RWPE1 (cell line): ENCODE measurements around the gene SMIM29.

ENCODE experiments used
- CTCF ChIA-PET: fragments of 350-600 bp; sonication (Branson Sonifier 250); formaldehyde crosslinking; extraction: SDS; loops from one replicate; lab custom pipeline; 2021; lab: Yijun Ruan, JAX
- POLR2A ChIA-PET: fragments of 400-600 bp; formaldehyde crosslinking; extraction: SDS; loops from one replicate; lab custom pipeline; 2020; ENCODE audit warnings: antibody characterized with exemption; ENCODE audit not compliant: low non-redundant PET; lab: Yijun Ruan, JAX
- DNase-seq: peaks from one replicate; pipeline ENCODE4 v3.0.0; 2012; ENCODE audit warnings: low spot score
- H3K27ac ChIP-seq: fragments of 450-650 bp; 2 replicates; pipeline ENCODE4 v1.5.1; 2017
- TF ChIP-seq, protein P1 (sequence below): fragments of 450-650 bp; conservative IDR thresholded peaks from 2 replicates; pipeline ENCODE4 v1.5.1; 2017; ENCODE audit warnings: low read depth, mild to moderate bottlenecking

Gene SMIM29

DNA sequence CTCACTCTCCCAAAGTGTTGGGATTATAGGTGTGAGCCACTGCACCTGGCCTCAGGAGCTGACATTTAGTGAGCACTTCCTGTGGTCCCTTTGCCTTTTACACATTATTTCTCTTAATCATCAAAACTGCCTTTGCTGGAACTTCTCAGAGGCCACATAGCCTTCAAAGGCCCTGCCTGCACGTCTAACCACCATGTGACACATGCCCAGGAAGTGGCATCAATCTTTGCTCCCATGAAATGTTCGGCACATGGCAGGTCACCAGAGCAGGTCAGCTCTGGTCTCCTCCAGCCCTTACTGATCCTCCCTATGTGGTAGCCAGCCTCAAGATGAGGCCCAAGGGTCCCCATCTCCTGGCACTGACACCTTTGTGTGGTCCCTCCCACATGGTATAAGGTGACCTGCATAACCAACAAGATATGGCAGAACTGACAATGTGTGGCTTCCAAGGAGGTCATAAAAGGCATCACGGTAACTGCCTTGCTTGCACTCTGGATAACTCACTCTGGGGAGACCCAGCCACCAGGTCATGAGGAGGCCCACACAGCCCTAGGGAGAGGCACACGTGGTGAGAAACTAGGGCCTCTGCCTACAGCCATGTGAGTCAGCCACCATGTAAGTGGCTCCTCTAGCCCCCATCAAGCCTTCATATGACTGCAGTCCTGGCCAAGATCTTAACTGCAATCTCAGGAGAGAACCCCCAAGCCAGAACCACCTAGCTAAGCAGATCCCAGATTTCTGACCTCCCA, 40.9 kb downstream of the SMIM29 start:
- DNase-seq = no peak
- ChIA-PET POLR2A (no interaction called here), CTCF (interaction anchor here (0.7 kb wide), 1 partner anchor 152 kb away, joined by 3 read pairs; no protein-coding TSS in a partner anchor)
- TF ChIP-seq, protein P1, sequence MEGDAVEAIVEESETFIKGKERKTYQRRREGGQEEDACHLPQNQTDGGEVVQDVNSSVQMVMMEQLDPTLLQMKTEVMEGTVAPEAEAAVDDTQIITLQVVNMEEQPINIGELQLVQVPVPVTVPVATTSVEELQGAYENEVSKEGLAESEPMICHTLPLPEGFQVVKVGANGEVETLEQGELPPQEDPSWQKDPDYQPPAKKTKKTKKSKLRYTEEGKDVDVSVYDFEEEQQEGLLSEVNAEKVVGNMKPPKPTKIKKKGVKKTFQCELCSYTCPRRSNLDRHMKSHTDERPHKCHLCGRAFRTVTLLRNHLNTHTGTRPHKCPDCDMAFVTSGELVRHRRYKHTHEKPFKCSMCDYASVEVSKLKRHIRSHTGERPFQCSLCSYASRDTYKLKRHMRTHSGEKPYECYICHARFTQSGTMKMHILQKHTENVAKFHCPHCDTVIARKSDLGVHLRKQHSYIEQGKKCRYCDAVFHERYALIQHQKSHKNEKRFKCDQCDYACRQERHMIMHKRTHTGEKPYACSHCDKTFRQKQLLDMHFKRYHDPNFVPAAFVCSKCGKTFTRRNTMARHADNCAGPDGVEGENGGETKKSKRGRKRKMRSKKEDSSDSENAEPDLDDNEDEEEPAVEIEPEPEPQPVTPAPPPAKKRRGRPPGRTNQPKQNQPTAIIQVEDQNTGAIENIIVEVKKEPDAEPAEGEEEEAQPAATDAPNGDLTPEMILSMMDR = no peak
- H3K27ac ChIP-seq = no peak overlapping the region

DNA sequence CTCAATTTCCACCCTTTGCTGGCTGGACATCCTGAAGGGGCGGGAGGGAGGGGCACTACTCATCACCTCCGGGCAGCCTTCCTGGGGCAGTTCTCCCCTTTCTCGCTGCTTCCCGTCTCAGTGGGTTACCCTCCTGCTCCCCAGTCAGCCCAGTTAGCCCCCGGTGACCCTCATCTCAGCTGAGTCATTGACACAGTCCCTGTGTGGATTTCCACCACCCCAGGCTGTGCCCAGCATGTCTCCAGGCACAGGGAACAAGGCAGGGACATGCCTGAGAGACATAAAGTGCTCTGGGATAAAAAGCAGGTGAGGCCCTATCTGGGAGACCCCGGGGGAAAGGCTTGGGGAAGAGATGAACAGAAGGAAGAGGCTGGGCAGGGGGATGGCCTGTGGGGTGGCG, 42.1 kb downstream of the SMIM29 start:
- TF ChIP-seq, protein P1 = no peak
- ChIA-PET CTCF (interaction anchor here (1.0 kb wide), 1 partner anchor 11 kb away, joined by 8 read pairs; no protein-coding TSS in a partner anchor), POLR2A (no interaction called here)
- DNase-seq = no peak
- H3K27ac ChIP-seq = no peak overlapping the region

DNA sequence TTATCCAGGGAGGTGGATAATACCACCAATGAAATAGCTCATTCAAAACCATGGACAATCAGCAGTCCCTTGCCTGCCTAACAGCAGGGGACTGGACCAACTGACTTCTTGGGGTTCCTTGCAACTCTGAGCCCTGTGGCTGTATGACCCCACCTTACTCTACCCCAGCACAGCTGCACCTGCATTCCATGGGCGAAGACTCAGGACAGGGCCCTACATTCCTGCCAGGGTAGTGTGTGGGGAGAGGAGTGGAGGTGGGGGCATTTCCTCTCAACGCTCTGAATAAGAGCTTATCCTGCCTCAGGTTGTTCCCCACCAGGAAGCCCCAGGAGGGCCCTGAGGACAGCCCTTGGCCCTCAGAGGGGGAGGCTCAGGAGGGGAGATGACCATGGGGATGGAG, 42.9 kb downstream of the SMIM29 start:
- no peak for DNase-seq
- ChIA-PET POLR2A (interaction anchor here (0.7 kb wide), 1 partner anchor 18 kb away, joined by 3 read pairs; no protein-coding TSS in a partner anchor), CTCF (interaction anchor here (0.6 to 1.0 kb wide), 2 partner anchors 10 to 1049 kb away, joined by 3 to 8 read pairs; no protein-coding TSS in a partner anchor)
- TF ChIP-seq, protein P1 = no peak
- no peak overlapping the region for H3K27ac ChIP-seq

DNA sequence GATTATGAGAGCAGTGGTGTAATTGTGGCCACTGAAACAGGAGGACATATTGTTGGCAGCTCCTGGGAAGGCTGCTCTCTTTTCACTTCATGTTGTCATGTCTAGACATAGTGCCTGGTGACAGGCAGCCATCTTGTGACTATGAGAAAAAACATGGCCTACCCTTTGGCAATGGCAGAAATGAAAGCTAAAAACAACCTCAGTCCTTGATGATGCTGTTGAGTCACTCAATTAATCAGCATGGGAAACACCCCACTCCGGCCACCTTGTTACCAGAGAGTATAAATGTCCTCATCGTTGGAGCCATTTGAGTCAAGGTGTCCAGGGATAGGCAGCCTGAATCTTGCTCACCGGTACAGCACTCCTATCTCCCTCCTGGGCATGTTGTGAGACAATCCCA, 43.3 kb downstream of the SMIM29 start:
- peak; percentile 26 for DNase-seq
- H3K27ac ChIP-seq = no peak overlapping the region
- ChIA-PET POLR2A (interaction anchor here (0.7 kb wide), 1 partner anchor 18 kb away, joined by 3 read pairs; no protein-coding TSS in a partner anchor), CTCF (interaction anchor here (0.6 kb wide), 1 partner anchor 1049 kb away, joined by 3 read pairs; no protein-coding TSS in a partner anchor)
- TF ChIP-seq, protein P1 = no peak

DNA sequence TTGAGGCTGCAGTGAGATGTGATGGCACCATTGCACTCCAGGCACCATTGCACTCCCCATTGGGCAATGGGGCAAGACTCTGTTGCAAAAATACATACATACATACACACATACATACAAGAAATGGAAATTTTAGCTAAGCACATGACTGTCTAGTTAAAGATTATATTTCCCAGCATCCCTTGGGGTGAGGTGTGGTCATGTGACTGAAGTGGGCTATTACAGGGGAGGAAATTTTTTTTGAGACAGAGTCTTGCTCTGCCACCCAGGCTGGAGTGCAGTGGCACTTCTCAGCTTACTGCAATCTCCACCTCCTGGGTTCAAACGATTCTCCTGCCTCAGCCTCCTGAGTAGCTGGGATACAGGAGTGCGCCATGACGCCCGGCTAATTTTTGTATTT, 44.1 kb downstream of the SMIM29 start:
- ChIA-PET CTCF (interaction anchor here (0.6 kb wide), 1 partner anchor 18 kb away, joined by 3 read pairs; no protein-coding TSS in a partner anchor), POLR2A (no interaction called here)
- TF ChIP-seq, protein P1 = no peak
- DNase-seq = no peak
- no peak overlapping the region for H3K27ac ChIP-seq

DNA sequence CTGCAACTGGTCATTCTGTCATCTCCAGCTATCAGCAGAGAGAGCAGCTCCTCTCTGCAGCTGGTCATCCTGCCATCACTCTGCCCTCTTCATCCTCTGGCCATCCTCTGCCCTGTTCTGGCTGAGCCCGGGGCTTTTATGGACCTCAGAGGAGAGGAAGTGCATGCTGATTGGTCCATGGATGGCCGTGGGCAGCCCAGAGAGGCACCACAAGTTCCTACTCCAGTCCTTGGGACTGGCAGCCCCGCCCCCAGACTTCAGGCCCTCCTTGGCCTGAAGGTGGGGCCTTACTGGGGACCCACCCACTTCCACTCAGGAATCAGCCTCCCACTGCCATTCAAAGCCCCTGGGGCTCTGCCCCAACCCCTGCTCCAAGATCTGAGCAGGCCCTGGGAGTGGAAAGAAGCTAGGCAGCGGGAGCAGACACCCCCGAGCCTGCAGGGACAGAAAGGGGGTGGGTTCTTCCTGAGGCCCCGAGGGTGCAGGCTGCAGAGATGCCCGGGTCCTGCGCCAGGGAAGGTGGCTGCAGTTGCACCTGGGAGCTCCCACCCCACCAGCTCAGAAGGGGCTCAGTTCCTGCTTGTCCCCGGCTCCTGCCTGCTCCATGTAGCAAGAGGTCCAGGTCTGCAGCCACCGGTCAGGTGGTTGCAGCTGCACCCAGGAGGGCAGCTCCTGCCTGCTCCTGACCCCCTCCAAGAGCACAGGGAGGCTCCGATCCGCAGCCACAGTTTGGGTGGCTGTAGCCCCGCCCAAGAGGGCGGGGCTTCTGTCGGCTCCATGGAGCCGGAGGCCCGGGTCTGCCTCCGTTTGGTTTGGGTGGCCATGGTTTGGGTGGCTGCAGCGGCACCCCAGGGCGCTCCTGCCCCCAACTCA, 46.2 kb downstream of the SMIM29 start:
- TF ChIP-seq, protein P1 = no peak
- POLR2A ChIA-PET = no interaction called here
- DNase-seq = no peak

More for the DNA sequence above, 46.2 kb downstream of the SMIM29 start:
- CTCF ChIA-PET = interaction anchor here (1.2 kb wide), 1 partner anchor 213 kb away, joined by 7 read pairs; no protein-coding TSS in a partner anchor
- no peak overlapping the region for H3K27ac ChIP-seq
